Liver (tissue), 2 donors: ENCODE data around the gene DHRS11.

Source experiments
- ATF3 ChIP-seq: IDR thresholded peaks from 2 replicates; pipeline ENCODE4 v1.6.1; 2016; ENCODE audit warnings: antibody characterized with exemption
- REST ChIP-seq: IDR thresholded peaks from 2 replicates; pipeline ENCODE4 v1.6.1; 2016; ENCODE audit warnings: antibody characterized with exemption, mild to moderate bottlenecking
- donor health status: healthy.

- TF ChIP-seq ATF3, result peak; percentile 68
- peak; percentile 27 for TF ChIP-seq REST
Measured at GRCh38 chr17:36583787-36584186, 7.9 kb upstream of the DHRS11 start.
